DMS 273 (cell line): ENCODE results near the gene ESR2.

Experiments
- DNase-seq: peaks from one replicate; lab custom pipeline; 2025; ENCODE audit not compliant: unreplicated experiment; lab: John Stamatoyannopoulos, UW

ESR2 gene

GRCh38 chr14:64266239-64266638 is 27.9 kb downstream of the ESR2 start:
- DNase-seq, result peak; percentile 22

- DNase-seq, result no peak
Measured at GRCh38 chr14:64265222-64265621, 28.9 kb downstream of the ESR2 start.

- no peak for DNase-seq
Measured at GRCh38 chr14:64260418-64260817, 33.8 kb downstream of the ESR2 start.

- no peak for DNase-seq
Measured at GRCh38 chr14:64255756-64256155, 38.4 kb downstream of the ESR2 start.

GRCh38 chr14:64253672-64254071 is 40.5 kb downstream of the ESR2 start:
- no peak for DNase-seq

GRCh38 chr14:64249363-64249762 is 44.8 kb downstream of the ESR2 start:
- no peak for DNase-seq

GRCh38 chr14:64248689-64249088 is 45.5 kb downstream of the ESR2 start:
- no peak for DNase-seq

GRCh38 chr14:64247195-64247594 is 47.0 kb downstream of the ESR2 start:
- DNase-seq, result no peak

- no peak for DNase-seq
Measured at GRCh38 chr14:64246688-64247087, 47.5 kb downstream of the ESR2 start.

- DNase-seq, result no peak
Measured at GRCh38 chr14:64245491-64245890, 48.7 kb downstream of the ESR2 start.

GRCh38 chr14:64244279-64244678 is 49.9 kb downstream of the ESR2 start:
- DNase-seq, result peak; percentile 42

- no peak for DNase-seq
Measured at GRCh38 chr14:64238631-64239030, 55.5 kb downstream of the ESR2 start.

- no peak for DNase-seq
Measured at GRCh38 chr14:64238049-64238448, 56.1 kb downstream of the ESR2 start.

- peak; percentile 31 for DNase-seq
Measured at GRCh38 chr14:64235652-64236640, 58.2 kb downstream of the ESR2 start.

GRCh38 chr14:64234877-64235651 is 59.1 kb downstream of the ESR2 start:
- peak; percentile 55 for DNase-seq

- DNase-seq, result no peak
Measured at GRCh38 chr14:64233531-64234190, 60.5 kb downstream of the ESR2 start.

- no peak for DNase-seq
Measured at GRCh38 chr14:64232944-64233343, 61.2 kb downstream of the ESR2 start.

GRCh38 chr14:64232095-64232838 is 61.9 kb downstream of the ESR2 start:
- DNase-seq, result no peak

GRCh38 chr14:64229489-64229888 is 64.7 kb downstream of the ESR2 start:
- no peak for DNase-seq

GRCh38 chr14:64227856-64228255 is 66.3 kb downstream of the ESR2 start:
- no peak for DNase-seq
